ENCODE results near the gene NCOR1. TPM values are rescaled to one million over a fixed set of nuclear protein-coding genes. Genes with fewer than 3 reads are reported as not detected.
"Not testable (repeated sequence)": the region's sequence is repeated elsewhere in the genome, so short reads cannot be mapped to it uniquely, and the experiment has no call there.

NCOR1 gene
- total RNA-seq, 4 donors from 2014 or later = 136 to 320 (median 177) TPM

DNA sequence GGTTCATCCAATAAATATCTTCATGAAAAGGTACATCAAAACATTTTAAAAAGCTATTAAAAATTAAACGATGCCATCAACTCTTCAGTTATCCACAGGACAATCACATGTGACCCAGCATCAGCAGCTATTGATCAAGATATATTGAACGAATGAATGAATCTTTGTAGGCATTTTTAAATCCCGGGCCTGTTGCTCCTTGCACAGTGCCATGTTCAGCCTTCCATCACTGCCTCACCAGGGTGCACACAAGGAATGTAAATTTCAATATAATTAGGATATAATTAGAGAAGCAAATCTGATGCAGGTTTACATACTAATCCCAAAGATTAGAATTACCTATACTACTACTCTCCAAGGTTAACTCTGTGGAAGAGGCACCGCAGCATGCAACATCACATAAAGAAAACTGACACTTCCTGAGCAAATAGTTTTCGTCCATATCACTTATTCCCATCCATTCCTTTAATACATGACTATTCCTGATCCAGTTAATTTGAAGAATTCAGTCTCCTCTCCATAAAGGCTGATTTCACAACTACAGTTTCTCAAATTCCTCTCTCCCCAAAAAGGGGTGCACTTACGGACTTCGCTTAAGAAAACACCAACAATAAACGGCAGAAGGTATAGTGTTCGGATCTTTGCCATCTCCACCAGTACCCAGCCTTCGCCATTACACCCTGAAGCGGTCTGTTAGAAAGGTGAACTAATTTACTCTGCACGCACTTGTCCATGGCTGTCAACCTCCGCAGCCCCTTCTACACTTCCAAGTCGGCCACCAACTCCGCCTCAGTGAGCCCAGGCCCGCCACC, 938 bp downstream of the NCOR1 start:
- Histone ChIP-seq H3K9me3 (no peaks in the 10 kb centered on the region), H3K27me3 (no peaks in the 10 kb centered on the region), H3K27ac (peak overlapping the region; percentile 97), H3K36me3 (no peaks in the 10 kb centered on the region), H3K4me1 (peaks cover 53% of the 10 kb centered on the region), H3K4me3 (peak overlapping the region; percentile 96)
- TF ChIP-seq EP300 (IDR thresholded peaks at IDR 0.05) = no peak
- TF ChIP-seq POLR2AphosphoS5 (IDR thresholded peaks at IDR 0.05) = no peak
- TF ChIP-seq CTCF (IDR thresholded peaks at IDR 0.05) = no peak
- no peak for TF ChIP-seq POLR2A (IDR thresholded peaks at IDR 0.05)
- 2% methylated on average over 16 of the region's 16 CpGs for WGBS
- no peak for DNase-seq (ENCODE audit: low spot score in 2 of 2)

- no peak overlapping the region for H3K4me3 ChIP-seq
- no peaks in the 10 kb centered on the region for H3K9me3 ChIP-seq
- H3K27me3 ChIP-seq = no peaks in the 10 kb centered on the region
- TF ChIP-seq CTCF (IDR thresholded peaks at IDR 0.05) = no peak
- TF ChIP-seq EP300 (IDR thresholded peaks at IDR 0.05) = no peak
- no peak for TF ChIP-seq POLR2A (IDR thresholded peaks at IDR 0.05)
- TF ChIP-seq POLR2AphosphoS5 (IDR thresholded peaks at IDR 0.05) = no peak
- H3K4me1 ChIP-seq = peaks cover 49% of the 10 kb centered on the region
- H3K36me3 ChIP-seq = no peaks in the 10 kb centered on the region
- no peak for DNase-seq (ENCODE audit: low spot score in 2 of 2)
- WGBS = 92% methylated on average over 6 of the region's 6 CpGs
- no peak overlapping the region for H3K27ac ChIP-seq
Observed at GRCh38 chr17:16212793-16213192, 2.5 kb downstream of the NCOR1 start.

DNA sequence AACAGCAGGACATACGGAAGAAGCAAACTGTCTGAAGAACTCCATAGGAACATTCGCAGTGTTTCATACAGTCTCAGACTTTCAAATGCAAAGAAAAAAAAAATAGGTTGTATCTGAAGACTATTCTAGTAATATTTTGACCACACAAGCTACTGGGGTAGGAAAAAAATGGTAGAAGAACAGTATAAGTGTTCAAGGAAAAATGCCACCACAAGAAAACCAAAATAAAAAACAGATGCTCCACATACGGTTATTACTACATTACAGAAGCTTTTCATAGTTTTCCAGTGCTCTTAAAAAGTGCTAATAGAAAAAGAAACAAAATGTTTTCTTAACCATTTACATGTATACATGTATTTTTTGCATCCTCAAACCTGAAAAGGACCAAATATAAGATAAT, 3.7 kb downstream of the NCOR1 start:
- H3K27ac ChIP-seq = no peak overlapping the region
- no peak for DNase-seq (ENCODE audit: low spot score in 2 of 2)
- H3K4me3 ChIP-seq = no peak overlapping the region
- H3K36me3 ChIP-seq = no peaks in the 10 kb centered on the region
- no peak for TF ChIP-seq POLR2A (IDR thresholded peaks at IDR 0.05)
- TF ChIP-seq CTCF (IDR thresholded peaks at IDR 0.05) = no peak
- TF ChIP-seq POLR2AphosphoS5 (IDR thresholded peaks at IDR 0.05) = no peak
- TF ChIP-seq EP300 (IDR thresholded peaks at IDR 0.05) = no peak
- no peaks in the 10 kb centered on the region for H3K9me3 ChIP-seq
- 82% methylated on average over 3 of the region's 3 CpGs for WGBS
- H3K4me1 ChIP-seq = peaks cover 44% of the 10 kb centered on the region
- H3K27me3 ChIP-seq = no peaks in the 10 kb centered on the region

DNA sequence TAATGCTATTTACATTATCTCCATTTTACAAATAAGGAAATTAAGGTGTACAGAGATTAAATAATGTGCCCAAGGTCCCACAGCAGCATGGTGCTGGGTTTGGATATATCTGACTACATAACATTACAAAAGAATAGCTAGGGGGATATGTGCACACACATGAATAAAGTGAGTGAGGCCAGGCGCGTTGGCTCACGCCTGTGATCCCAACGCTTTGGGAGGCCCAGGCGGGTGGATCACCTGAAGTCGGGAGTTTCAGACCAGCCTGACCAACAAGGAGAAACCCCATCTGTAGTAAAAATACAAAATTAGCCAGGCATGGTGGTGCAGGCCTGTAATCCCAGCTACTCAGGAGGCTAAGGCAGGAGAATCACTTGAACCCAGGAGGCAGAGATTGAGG, 10.6 kb downstream of the NCOR1 start:
- H3K4me3 ChIP-seq; H3K27me3 ChIP-seq; H3K36me3 ChIP-seq; DNase-seq (ENCODE audit: low spot score in 2 of 2); H3K27ac ChIP-seq; H3K9me3 ChIP-seq: not testable (repeated sequence)
- peaks cover 21% of the 10 kb centered on the region for H3K4me1 ChIP-seq
- WGBS = 81% methylated on average over 6 of the region's 6 CpGs

- H3K9me3 ChIP-seq; H3K36me3 ChIP-seq; H3K27ac ChIP-seq; DNase-seq (ENCODE audit: low spot score in 2 of 2); H3K27me3 ChIP-seq; H3K4me3 ChIP-seq: not testable (repeated sequence)
- H3K4me1 ChIP-seq = peaks cover 28% of the 10 kb centered on the region
- 53% methylated on average over 5 of the region's 5 CpGs for WGBS
Observed at GRCh38 chr17:16202554-16203500, 12.5 kb downstream of the NCOR1 start.

- Histone ChIP-seq H3K36me3 (peaks cover 10% of the 10 kb centered on the region), H3K4me1 (peaks cover 28% of the 10 kb centered on the region)
- not testable (repeated sequence) for H3K4me3 ChIP-seq; DNase-seq (ENCODE audit: low spot score in 2 of 2); H3K27me3 ChIP-seq; H3K9me3 ChIP-seq; H3K27ac ChIP-seq
- 84% methylated on average over 13 of the region's 13 CpGs for WGBS
Observed at GRCh38 chr17:16201693-16202131, 13.6 kb downstream of the NCOR1 start.
